KMS-11 (cell line): ENCODE data around the gene PPY.

Experiments used
- H2AFZ ChIP-seq: fragments of 200-600 bp; sonication (generic); 2 replicates; pipeline ENCODE4 v1.6.1; 2016; ENCODE audit warnings: antibody characterized with exemption, mixed run types, low read depth
- H3K27ac ChIP-seq: fragments of 200-600 bp; sonication (generic); 2 replicates; pipeline ENCODE4 v1.6.1; 2016; ENCODE audit warnings: mild to moderate bottlenecking, mixed run types
- H3K27me3 ChIP-seq: fragments of 200-600 bp; sonication (generic); 2 replicates; pipeline ENCODE4 v1.6.1; 2017; ENCODE audit warnings: mild to moderate bottlenecking, low read depth, mixed run types, moderate library complexity; ENCODE audit not compliant: insufficient read depth
- H3K36me3 ChIP-seq: fragments of 200-600 bp; sonication (generic); 2 replicates; pipeline ENCODE4 v1.6.1; 2017; ENCODE audit warnings: mild to moderate bottlenecking, mixed run types; ENCODE audit not compliant: insufficient read depth
- H3K4me1 ChIP-seq: fragments of 200-600 bp; sonication (generic); 2 replicates; pipeline ENCODE4 v1.6.1; 2016; ENCODE audit warnings: mild to moderate bottlenecking, low read depth, mixed run types; ENCODE audit not compliant: poor library complexity, severe bottlenecking
- H3K4me2 ChIP-seq: fragments of 200-600 bp; sonication (generic); 2 replicates; pipeline ENCODE4 v1.7.0; 2016; ENCODE audit warnings: mild to moderate bottlenecking, mixed run types
- H3K4me3 ChIP-seq: fragments of 200-600 bp; sonication (generic); IDR thresholded peaks from 2 replicates; pipeline ENCODE4 v1.6.1; 2017; ENCODE audit warnings: low read depth, low read length, mixed read lengths; ENCODE audit not compliant: insufficient read depth
- H3K79me2 ChIP-seq: fragments of 200-600 bp; sonication (generic); 2 replicates; pipeline ENCODE4 v1.6.1; 2016; ENCODE audit warnings: low read depth, mixed run types; ENCODE audit not compliant: insufficient read depth
- H3K9ac ChIP-seq: fragments of 200-600 bp; sonication (generic); 2 replicates; pipeline ENCODE4 v1.6.1; 2016; ENCODE audit warnings: mild to moderate bottlenecking, mixed run types
- H4K20me1 ChIP-seq: fragments of 200-600 bp; sonication (generic); 2 replicates; pipeline ENCODE4 v1.6.1; 2016; ENCODE audit warnings: mild to moderate bottlenecking, mixed run types; ENCODE audit not compliant: insufficient read depth
- TF ChIP-seq, protein P1 (sequence below): fragments of 200-600 bp; sonication (generic); conservative IDR thresholded peaks from 2 replicates; pipeline ENCODE4 v1.6.1; 2017; ENCODE audit warnings: low read depth, mild to moderate bottlenecking, antibody characterized with exemption, low read length, moderate library complexity, mixed read lengths

PPY gene

GRCh38 chr17:43913584-43913983 lies 28.7 kb downstream of the PPY start:
- Histone ChIP-seq H3K79me2 (no peaks in the 10 kb centered on the region), H3K4me3 (no peak overlapping the region), H3K27me3 (peaks cover 40% of the 10 kb centered on the region), H3K4me1 (no peaks in the 10 kb centered on the region), H3K36me3 (no peaks in the 10 kb centered on the region), H4K20me1 (no peaks in the 10 kb centered on the region), H3K9ac (no peak overlapping the region), H3K4me2 (no peak overlapping the region), H2AFZ (no peak overlapping the region), H3K27ac (no peak overlapping the region)
- TF ChIP-seq, protein P1, sequence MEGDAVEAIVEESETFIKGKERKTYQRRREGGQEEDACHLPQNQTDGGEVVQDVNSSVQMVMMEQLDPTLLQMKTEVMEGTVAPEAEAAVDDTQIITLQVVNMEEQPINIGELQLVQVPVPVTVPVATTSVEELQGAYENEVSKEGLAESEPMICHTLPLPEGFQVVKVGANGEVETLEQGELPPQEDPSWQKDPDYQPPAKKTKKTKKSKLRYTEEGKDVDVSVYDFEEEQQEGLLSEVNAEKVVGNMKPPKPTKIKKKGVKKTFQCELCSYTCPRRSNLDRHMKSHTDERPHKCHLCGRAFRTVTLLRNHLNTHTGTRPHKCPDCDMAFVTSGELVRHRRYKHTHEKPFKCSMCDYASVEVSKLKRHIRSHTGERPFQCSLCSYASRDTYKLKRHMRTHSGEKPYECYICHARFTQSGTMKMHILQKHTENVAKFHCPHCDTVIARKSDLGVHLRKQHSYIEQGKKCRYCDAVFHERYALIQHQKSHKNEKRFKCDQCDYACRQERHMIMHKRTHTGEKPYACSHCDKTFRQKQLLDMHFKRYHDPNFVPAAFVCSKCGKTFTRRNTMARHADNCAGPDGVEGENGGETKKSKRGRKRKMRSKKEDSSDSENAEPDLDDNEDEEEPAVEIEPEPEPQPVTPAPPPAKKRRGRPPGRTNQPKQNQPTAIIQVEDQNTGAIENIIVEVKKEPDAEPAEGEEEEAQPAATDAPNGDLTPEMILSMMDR: no peak

- no peak overlapping the region for H3K9ac ChIP-seq
- H3K4me2 ChIP-seq: no peak overlapping the region
- peaks cover 7% of the 10 kb centered on the region for H3K4me1 ChIP-seq
- no peaks in the 10 kb centered on the region for H3K79me2 ChIP-seq
- H3K4me3 ChIP-seq: no peak overlapping the region
- peaks cover 48% of the 10 kb centered on the region for H3K27me3 ChIP-seq
- H3K36me3 ChIP-seq: no peaks in the 10 kb centered on the region
- H2AFZ ChIP-seq: no peak overlapping the region
- no peak overlapping the region for H3K27ac ChIP-seq
- TF ChIP-seq, protein P1: no peak
- no peaks in the 10 kb centered on the region for H4K20me1 ChIP-seq
Observed at GRCh38 chr17:43912635-43913304, 29.5 kb downstream of the PPY start.

- Histone ChIP-seq H3K27me3 (peaks cover 52% of the 10 kb centered on the region), H3K27ac (no peak overlapping the region), H3K9ac (no peak overlapping the region), H3K4me1 (peaks cover 12% of the 10 kb centered on the region), H3K4me2 (no peak overlapping the region), H3K36me3 (no peaks in the 10 kb centered on the region), H2AFZ (no peak overlapping the region), H4K20me1 (no peaks in the 10 kb centered on the region), H3K4me3 (no peak overlapping the region), H3K79me2 (no peaks in the 10 kb centered on the region)
- TF ChIP-seq, protein P1: no peak
Observed at GRCh38 chr17:43911904-43912303, 30.4 kb downstream of the PPY start.

- H3K36me3 ChIP-seq: no peaks in the 10 kb centered on the region
- H2AFZ ChIP-seq: no peak overlapping the region
- no peak overlapping the region for H3K4me2 ChIP-seq
- H3K9ac ChIP-seq: no peak overlapping the region
- no peak overlapping the region for H3K27ac ChIP-seq
- no peaks in the 10 kb centered on the region for H4K20me1 ChIP-seq
- no peaks in the 10 kb centered on the region for H3K79me2 ChIP-seq
- TF ChIP-seq, protein P1: no peak
- peaks cover 12% of the 10 kb centered on the region for H3K4me1 ChIP-seq
- H3K27me3 ChIP-seq: peaks cover 63% of the 10 kb centered on the region
- H3K4me3 ChIP-seq: no peak overlapping the region
Observed at GRCh38 chr17:43909537-43910231, 32.6 kb downstream of the PPY start.
